GM15510 (cell line): ENCODE data around the gene H1-8.

Source experiments
- POLR2A ChIP-seq: IDR thresholded peaks from 3 replicates; pipeline ENCODE4 v1.6.1; 2011; ENCODE audit warnings: borderline replicate concordance; ENCODE audit not compliant: insufficient read length; ENCODE audit errors: extremely low read depth

Gene H1-8

DNA sequence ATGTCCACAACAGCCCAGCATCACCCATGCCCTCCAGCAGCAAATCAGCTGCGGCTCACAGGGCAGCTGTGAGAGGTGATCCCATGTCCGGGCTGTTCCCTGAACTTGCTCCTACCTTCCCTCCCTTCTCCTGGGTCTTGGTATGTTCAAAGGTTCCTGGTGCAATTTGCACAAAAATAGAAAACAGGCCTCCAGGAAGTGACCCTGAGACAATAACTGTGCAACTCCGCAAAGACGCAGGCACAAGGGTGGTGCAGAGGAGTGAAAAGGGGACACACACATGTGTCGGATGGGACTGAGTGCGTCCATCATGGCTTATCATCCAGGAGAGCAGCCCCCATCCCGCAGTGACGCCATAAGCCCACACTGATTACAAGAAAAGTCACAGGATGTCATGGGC is 47.2 kb downstream of the H1-8 start:
- TF ChIP-seq POLR2A = no peak

DNA sequence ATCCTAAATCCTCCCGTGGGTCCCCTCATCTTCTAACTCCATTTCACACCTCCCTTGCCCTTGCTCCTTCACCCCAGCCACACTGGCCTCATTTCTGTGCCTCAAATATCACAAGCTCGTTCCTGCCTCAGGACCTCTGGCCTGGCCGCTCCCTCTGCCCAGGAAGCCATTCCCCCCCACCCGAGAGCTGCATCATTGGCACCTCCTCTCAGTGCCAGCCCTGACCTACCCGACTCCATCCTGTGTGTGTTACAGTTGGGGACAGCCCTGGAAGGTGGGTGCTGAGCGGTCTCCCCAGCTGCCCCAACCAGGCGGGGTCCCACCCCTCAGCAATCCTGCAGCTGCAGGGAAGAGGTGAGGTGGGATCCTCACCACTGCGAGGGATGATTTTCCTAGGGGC is 49.0 kb downstream of the H1-8 start:
- no peak for TF ChIP-seq POLR2A

DNA sequence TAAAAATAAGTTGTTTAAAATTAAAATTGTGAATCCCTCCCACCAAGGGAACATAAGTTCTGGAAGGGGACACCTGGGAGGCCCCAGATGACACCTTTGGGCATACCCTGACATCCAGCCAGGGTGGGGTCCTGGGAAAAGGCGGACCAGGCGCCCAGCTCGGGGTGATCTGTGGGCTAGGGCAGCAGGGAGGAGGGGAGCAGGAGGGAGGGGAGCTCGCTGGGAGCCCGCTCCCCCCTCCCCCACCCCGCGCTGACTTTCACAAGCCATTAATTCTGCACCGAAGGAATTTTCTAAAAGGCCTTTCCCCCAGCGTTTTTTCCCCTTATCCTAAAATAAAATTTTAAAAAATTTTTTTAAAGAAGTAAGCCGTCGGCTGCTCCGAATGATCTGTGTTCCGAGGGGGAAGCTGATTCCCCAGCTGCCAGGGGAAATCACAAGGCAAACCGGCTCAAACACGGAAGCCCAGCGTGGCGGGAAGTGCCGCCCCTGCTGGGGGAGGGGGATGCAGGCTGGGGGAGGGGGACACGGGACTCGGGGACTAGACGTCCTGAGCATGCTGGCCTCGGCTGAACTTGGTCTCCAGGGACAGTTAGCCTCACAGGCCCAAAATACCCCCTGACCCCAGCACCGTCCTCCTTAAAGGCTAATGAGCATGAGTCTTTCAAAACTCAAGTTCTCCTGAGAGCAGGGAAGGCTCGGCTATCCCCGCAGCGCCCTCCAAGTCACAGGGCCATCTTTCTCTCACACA is 49.6 kb downstream of the H1-8 start:
- TF ChIP-seq POLR2A = no peak

DNA sequence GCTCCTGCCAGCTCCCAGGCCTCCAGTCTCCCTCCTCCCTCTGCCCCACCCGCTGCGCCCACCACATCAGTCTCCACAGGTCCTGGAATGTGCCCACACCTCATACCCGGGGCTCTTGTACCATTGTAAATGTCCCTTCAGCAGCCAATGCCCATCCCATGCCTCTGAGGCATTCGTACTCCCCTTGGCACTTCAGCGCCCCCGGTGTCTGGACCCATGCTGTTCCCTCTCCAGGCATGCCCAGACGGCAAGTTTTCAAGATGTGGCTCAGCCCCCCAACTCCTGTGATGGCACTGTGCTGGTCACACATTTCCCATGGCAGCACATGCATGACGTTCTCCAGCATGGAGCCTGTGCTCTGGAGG is 50.2 kb downstream of the H1-8 start:
- no peak for TF ChIP-seq POLR2A

DNA sequence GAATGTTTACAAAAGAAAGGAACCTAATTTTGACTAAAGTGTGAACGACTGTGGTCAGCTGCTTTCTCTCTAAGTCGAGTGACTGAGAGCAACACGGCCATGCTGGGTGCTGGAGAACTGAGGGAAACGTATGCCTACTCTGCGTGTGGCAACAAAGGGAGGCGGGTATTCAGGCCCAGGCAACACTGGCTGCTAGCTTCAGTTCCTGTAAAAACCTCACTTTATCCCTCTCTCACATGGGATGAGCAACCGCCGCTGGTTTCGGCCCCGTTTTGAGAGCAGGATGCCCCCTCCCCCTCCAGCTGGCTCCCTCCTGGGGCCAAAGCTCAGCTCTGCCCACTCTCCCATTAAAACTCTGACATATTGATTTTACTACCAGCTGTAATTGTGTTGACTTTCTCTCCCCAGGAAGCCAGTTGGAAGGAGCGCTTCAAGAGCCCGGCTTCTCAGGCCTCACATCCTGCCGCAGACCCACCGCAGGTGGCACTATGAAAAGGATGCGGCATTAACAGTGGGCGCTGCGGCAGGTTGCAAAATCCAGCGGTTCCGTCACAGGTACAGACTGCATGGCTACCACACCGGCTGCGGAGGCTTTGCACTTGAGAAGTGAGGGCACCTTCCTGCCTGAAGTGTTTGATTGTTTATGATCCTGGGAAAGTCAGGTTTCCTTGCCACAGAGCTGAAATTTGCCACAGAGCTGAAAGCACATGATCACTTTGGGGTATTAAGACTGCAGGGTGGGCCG is 50.8 kb downstream of the H1-8 start:
- TF ChIP-seq POLR2A = no peak

DNA sequence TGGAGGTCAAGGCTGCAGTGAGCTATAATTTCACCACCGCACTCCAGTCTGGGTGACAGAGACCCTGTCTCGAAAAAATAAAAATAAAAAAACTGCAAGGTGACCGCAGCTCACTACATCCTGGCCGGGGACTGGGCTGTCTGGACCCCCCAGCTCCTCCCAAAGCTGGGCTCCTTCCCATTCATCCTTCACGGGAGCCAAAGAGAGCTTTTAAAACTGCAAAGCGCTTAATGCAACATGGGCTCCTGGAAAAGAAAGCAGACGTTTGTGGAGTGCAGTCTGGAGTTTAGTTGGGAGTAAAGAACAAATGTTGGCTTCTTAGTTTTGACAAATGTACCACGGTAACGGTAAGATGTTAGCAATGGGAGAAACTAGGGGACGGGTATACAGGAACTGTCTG is 51.4 kb downstream of the H1-8 start:
- no peak for TF ChIP-seq POLR2A

DNA sequence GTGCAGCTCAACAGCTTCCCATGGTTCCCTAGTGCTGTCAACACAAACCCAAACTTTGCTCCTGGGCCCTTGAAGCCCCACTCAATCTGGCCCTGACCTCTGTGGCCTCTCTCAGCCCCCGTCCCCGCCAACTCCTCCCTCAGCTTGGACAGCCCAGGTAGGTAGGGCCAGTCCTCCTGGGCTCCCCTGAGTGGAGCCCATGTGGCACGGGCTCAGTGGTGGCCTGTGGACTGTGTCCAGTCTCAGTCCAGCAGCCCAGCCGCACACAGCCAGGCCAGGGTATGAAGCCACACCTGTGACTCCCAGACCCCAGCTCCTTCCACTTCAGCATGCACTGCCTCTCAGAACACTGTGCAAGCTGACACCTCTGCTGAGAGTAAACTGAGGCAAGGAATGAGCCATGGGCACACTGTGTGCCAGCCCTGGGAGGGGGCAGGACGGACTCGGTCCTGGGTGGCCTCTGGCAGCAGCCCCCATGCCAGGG is 52.0 kb downstream of the H1-8 start:
- no peak for TF ChIP-seq POLR2A

DNA sequence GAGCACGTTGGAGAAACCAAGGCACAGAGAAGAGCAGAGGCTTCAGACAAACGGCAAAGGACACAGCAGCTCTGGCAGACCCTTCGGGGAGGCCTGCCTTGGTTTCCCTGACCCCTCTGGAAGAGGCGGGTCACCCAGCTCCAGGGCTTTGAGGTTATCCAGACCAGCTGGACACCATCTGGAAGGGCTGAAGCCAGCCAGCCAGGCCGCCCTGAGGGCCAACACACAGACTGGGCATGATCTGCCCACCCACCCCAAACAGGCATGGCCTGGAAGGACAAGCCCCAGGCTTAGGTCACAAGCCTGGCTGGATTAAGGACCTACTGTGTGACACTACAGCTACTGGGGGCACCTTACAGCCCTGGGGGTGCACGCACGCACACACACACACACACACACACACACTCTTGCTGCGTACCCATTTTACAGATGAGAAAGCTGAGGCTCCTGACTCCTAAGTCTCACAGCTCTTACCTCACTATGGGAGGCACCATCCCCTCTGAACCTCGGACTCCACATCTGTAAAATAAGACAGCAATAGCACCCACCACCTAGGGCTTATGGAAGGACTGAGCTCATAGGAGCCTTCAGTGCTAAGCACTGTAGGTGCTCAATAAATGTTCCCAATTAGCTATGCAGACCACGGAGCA is 52.7 kb downstream of the H1-8 start:
- TF ChIP-seq POLR2A = no peak

DNA sequence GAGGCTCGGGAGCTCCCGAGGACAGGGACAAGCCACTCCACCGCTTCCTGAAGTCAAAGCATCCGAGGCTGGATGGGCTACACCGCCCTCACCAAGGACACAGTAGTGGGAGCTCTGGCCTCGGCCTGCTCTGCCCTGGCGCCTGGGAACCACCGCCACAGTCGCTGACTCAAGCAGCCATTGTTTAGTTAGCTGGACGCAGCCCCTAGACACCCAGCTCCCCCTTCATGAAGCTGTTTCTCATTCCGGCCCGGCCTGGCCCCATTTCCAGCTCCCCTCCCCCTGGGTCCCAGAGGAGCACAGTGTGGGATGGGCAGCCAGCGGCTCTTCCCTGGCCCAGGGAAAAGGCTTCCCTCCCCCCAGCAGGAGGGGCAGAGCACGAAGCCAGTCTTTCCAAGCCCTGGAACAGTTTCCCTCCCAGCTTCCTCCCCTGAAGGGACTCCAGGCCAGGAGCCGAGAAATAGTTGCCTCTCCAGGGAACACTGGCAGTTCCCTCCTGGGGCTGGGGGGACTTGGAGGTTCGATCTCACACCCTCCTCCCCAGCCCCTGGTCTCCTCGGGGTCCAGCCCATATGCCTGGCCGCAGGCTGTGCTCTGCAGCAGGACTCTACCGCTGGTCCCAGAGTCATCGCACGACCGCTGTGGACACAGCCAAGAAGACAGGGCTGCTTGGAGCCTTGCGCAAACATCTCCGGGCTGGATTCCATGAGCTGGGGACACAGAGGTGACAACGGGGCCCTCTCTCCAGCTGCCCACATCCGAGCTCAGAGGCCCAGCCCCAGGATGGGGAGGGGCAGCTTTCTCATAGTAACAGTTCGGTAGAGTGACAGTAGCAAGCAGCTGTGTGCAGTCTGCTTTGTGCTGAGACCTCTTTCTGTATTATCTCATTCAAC is 53.5 kb downstream of the H1-8 start:
- no peak for TF ChIP-seq POLR2A

DNA sequence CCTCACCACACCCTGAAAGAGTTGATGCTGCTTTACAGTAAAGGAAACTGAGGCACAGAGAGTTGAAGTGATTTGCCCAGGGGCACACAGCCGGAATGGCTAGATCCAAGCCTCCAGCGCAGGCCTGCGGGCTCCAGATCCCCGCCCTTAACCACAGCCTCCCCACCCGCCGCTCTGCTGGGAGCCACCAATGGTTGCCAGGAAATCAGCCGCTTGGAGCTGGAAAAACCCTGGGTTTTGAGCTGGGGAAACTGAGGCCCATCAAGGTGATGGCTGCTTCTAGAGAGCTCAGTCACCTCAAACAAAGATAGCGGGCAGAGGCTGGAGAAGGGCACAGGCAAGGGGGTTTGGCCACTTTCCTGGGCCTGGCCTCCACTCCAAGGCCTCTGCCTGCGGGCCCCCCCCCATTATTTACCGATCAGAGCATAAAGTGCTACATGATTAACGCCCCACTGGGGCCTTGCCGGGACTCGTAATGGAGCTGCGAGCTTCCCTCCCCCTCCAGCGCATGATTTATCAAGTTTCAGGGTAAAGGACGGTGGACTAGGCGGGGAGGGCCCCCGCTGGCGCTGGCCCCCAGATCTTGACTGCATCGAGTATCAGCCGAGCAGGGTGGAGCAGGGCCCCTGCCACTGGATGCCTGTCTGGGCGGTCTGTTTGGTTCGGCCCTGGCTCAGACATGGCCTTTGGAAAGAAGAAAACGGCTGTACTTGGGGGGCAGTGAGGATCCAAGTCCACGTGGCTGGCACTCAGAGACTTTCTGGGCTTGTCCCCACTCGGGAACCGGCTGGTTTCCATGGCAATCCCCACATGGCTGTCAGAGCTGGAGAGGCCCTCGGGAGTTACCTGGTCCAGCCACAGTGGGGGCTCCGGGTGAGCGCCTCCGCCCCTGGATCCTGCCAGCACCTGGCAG is 54.4 kb downstream of the H1-8 start:
- no peak for TF ChIP-seq POLR2A

DNA sequence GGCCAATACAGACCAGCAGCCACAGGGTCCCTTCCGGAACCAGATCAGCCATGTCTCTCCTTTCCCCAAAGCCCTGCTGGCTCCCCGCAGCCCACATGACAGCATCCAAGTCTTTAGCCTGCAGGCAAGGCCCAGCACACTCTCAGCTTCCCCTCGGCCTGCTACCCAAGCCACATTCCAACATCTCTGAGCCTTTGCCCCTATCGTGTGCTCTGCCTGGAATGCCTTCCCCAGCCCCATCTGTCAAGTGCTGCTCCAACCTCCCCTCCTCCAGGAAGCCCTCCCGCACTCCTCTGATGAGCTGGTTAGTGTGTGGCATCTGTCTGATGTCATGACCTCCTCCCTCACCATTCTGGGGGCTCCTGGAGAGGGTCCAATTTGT is 55.0 kb downstream of the H1-8 start:
- no peak for TF ChIP-seq POLR2A

DNA sequence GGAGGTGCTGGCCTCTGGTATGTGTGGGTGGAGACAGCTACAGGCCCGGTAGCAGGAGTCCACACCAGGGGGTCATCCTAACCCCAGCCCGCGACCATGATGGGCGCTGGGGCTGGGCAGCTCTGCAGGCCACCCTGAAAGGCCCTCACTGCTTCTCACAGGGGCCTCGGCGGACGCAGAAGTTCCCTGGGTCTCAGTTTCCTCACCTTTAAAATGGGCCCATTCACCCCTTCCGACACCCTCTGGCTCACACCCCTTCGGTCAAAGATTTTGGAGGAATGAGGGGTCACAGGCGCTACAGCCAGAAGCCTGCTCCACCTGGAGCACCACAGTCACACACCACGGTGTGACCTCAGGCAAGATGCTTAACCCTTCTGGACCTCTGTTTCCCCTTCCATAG is 55.5 kb downstream of the H1-8 start:
- TF ChIP-seq POLR2A = no peak

DNA sequence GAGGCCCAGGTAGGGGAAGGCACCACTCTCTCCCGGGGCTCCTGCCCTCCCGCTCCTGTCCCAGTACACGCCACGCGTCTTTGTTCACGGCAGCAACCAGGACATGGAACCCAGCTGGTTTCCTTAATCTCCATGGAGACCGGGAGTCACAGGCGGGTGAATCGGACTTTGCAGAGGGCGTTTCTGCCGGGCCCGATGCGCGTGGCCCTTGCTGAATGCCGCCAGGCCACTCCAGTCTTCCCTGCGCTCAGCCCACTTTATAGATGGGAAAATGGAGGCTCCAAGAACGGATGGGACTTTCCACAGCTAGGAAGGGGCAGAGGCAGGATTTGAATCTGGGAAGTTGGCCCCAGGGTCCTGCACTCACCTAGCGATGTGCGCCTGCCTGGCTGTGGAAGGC is 56.1 kb downstream of the H1-8 start:
- TF ChIP-seq POLR2A = no peak

DNA sequence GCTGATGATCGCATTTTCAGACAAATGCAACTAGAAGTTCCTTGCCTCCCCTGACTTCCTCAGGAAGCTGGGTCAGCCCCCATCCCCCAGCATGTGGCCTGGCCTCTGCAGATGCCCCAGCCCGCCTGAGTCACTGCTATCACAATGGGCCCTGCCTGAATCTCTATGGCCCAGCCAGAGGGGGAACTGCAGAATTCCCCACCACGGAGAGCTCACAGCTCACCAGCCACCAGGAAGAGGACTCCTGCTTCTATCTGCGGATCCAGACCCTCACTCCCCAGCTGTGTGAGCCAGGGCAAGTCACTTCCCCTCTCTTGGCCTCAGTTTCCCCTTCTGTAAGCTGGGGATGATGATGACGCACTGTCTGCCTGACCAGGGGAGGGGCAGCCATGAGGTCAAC is 56.6 kb downstream of the H1-8 start:
- TF ChIP-seq POLR2A = no peak
